ENCODE results near the gene YAF2.

DNA sequence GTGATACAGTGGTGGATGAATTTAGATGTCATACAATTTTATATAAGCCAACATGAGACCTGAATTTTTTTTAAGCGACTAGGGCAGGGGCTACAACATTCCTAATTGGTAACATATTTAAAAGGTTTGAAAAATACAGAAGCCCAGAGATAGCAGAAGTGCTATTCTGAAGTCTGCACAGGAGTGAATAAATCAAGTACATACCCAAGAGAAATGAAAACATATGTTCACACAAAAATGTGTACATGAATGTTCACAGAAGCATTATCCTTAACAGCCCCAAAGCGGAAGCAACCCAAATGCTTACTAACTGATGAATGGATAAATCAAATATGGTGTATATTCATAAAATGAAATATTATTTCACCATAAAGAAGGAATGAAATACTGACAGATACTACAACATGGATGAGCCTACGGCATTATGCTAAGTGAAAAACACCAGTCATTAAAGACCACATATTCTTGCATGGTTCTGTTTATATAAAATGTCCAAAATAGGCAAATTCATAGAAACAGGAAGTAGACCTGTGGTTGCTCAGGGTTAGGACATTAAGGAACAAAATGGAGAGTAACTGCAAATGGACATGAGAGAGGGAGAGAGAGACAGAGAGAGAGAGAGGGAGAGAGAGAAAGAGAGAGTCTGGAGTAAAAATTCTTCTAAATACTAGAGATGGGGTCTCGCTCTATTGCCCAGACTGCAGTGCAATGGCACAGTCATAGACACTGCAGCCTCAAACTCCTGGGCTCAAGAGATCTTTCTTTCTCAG, 65.4 kb downstream of the YAF2 start:
- TF ChIP-seq JUNB (IDR thresholded peaks at IDR 0.05; ENCODE audit: unreplicated experiment): no peak
- TF ChIP-seq, protein P1, sequence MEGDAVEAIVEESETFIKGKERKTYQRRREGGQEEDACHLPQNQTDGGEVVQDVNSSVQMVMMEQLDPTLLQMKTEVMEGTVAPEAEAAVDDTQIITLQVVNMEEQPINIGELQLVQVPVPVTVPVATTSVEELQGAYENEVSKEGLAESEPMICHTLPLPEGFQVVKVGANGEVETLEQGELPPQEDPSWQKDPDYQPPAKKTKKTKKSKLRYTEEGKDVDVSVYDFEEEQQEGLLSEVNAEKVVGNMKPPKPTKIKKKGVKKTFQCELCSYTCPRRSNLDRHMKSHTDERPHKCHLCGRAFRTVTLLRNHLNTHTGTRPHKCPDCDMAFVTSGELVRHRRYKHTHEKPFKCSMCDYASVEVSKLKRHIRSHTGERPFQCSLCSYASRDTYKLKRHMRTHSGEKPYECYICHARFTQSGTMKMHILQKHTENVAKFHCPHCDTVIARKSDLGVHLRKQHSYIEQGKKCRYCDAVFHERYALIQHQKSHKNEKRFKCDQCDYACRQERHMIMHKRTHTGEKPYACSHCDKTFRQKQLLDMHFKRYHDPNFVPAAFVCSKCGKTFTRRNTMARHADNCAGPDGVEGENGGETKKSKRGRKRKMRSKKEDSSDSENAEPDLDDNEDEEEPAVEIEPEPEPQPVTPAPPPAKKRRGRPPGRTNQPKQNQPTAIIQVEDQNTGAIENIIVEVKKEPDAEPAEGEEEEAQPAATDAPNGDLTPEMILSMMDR (conservative IDR thresholded peaks at IDR 0.05; ENCODE audit: low read depth in 2 of 2): no peak
- TF ChIP-seq EZH2phosphoT487 (IDR thresholded peaks at IDR 0.05; ENCODE audit: unreplicated experiment): no peak
- TF ChIP-seq POLR2AphosphoS5 (IDR thresholded peaks at IDR 0.05; ENCODE audit: low read depth): no peak
- TF ChIP-seq EZH2 (IDR thresholded peaks at IDR 0.05; ENCODE audit: low read depth, unreplicated experiment): no peak
- no peak for TF ChIP-seq ZNF331 (CRISPR knock-in tag; IDR thresholded peaks at IDR 0.05; ENCODE audit: low read depth)
- TF ChIP-seq NANOG (IDR thresholded peaks at IDR 0.05; ENCODE audit: borderline replicate concordance): no peak
- TF ChIP-seq STAT1 (IDR thresholded peaks at IDR 0.05; ENCODE audit: unreplicated experiment): no peak
- no peak for TF ChIP-seq ZNF114 (CRISPR knock-in tag; IDR thresholded peaks at IDR 0.05)
- TF ChIP-seq, protein P2, sequence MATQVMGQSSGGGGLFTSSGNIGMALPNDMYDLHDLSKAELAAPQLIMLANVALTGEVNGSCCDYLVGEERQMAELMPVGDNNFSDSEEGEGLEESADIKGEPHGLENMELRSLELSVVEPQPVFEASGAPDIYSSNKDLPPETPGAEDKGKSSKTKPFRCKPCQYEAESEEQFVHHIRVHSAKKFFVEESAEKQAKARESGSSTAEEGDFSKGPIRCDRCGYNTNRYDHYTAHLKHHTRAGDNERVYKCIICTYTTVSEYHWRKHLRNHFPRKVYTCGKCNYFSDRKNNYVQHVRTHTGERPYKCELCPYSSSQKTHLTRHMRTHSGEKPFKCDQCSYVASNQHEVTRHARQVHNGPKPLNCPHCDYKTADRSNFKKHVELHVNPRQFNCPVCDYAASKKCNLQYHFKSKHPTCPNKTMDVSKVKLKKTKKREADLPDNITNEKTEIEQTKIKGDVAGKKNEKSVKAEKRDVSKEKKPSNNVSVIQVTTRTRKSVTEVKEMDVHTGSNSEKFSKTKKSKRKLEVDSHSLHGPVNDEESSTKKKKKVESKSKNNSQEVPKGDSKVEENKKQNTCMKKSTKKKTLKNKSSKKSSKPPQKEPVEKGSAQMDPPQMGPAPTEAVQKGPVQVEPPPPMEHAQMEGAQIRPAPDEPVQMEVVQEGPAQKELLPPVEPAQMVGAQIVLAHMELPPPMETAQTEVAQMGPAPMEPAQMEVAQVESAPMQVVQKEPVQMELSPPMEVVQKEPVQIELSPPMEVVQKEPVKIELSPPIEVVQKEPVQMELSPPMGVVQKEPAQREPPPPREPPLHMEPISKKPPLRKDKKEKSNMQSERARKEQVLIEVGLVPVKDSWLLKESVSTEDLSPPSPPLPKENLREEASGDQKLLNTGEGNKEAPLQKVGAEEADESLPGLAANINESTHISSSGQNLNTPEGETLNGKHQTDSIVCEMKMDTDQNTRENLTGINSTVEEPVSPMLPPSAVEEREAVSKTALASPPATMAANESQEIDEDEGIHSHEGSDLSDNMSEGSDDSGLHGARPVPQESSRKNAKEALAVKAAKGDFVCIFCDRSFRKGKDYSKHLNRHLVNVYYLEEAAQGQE (IDR thresholded peaks at IDR 0.05; ENCODE audit: unreplicated experiment): no peak
- TF ChIP-seq CREB1 (CRISPR knock-in tag; IDR thresholded peaks at IDR 0.05; ENCODE audit: low read depth): no peak
- TF ChIP-seq, protein P3, sequence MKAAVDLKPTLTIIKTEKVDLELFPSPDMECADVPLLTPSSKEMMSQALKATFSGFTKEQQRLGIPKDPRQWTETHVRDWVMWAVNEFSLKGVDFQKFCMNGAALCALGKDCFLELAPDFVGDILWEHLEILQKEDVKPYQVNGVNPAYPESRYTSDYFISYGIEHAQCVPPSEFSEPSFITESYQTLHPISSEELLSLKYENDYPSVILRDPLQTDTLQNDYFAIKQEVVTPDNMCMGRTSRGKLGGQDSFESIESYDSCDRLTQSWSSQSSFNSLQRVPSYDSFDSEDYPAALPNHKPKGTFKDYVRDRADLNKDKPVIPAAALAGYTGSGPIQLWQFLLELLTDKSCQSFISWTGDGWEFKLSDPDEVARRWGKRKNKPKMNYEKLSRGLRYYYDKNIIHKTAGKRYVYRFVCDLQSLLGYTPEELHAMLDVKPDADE (IDR thresholded peaks at IDR 0.05): no peak
- TF ChIP-seq, protein P4, sequence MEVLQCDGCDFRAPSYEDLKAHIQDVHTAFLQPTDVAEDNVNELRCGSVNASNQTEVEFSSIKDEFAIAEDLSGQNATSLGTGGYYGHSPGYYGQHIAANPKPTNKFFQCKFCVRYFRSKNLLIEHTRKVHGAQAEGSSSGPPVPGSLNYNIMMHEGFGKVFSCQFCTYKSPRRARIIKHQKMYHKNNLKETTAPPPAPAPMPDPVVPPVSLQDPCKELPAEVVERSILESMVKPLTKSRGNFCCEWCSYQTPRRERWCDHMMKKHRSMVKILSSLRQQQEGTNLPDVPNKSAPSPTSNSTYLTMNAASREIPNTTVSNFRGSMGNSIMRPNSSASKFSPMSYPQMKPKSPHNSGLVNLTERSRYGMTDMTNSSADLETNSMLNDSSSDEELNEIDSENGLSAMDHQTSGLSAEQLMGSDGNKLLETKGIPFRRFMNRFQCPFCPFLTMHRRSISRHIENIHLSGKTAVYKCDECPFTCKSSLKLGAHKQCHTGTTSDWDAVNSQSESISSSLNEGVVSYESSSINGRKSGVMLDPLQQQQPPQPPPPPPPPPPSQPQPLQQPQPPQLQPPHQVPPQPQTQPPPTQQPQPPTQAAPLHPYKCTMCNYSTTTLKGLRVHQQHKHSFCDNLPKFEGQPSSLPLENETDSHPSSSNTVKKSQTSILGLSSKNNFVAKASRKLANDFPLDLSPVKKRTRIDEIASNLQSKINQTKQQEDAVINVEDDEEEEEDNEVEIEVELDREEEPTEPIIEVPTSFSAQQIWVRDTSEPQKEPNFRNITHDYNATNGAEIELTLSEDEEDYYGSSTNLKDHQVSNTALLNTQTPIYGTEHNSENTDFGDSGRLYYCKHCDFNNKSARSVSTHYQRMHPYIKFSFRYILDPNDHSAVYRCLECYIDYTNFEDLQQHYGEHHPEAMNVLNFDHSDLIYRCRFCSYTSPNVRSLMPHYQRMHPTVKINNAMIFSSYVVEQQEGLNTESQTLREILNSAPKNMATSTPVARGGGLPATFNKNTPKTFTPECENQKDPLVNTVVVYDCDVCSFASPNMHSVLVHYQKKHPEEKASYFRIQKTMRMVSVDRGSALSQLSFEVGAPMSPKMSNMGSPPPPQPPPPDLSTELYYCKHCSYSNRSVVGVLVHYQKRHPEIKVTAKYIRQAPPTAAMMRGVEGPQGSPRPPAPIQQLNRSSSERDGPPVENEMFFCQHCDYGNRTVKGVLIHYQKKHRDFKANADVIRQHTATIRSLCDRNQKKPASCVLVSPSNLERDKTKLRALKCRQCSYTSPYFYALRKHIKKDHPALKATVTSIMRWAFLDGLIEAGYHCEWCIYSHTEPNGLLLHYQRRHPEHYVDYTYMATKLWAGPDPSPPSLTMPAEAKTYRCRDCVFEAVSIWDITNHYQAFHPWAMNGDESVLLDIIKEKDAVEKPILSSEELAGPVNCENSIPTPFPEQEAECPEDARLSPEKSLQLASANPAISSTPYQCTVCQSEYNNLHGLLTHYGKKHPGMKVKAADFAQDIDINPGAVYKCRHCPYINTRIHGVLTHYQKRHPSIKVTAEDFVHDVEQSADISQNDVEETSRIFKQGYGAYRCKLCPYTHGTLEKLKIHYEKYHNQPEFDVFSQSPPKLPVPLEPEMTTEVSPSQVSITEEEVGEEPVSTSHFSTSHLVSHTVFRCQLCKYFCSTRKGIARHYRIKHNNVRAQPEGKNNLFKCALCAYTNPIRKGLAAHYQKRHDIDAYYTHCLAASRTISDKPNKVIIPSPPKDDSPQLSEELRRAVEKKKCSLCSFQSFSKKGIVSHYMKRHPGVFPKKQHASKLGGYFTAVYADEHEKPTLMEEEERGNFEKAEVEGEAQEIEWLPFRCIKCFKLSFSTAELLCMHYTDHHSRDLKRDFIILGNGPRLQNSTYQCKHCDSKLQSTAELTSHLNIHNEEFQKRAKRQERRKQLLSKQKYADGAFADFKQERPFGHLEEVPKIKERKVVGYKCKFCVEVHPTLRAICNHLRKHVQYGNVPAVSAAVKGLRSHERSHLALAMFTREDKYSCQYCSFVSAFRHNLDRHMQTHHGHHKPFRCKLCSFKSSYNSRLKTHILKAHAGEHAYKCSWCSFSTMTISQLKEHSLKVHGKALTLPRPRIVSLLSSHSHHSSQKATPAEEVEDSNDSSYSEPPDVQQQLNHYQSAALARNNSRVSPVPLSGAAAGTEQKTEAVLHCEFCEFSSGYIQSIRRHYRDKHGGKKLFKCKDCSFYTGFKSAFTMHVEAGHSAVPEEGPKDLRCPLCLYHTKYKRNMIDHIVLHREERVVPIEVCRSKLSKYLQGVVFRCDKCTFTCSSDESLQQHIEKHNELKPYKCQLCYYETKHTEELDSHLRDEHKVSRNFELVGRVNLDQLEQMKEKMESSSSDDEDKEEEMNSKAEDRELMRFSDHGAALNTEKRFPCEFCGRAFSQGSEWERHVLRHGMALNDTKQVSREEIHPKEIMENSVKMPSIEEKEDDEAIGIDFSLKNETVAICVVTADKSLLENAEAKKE (CRISPR knock-in tag; IDR thresholded peaks at IDR 0.05): no peak
